ENCODE data around the gene GSTM3. TPM values are rescaled to one million over a fixed set of nuclear protein-coding genes. Genes with fewer than 3 reads are reported as not detected.

GSTM3 gene
- total and polyA plus RNA-seq, 2 of the 13 experiments (the other 11 are each of a cell fraction or from before 2014, with no cell fraction given) = 127 to 142 TPM

DNA sequence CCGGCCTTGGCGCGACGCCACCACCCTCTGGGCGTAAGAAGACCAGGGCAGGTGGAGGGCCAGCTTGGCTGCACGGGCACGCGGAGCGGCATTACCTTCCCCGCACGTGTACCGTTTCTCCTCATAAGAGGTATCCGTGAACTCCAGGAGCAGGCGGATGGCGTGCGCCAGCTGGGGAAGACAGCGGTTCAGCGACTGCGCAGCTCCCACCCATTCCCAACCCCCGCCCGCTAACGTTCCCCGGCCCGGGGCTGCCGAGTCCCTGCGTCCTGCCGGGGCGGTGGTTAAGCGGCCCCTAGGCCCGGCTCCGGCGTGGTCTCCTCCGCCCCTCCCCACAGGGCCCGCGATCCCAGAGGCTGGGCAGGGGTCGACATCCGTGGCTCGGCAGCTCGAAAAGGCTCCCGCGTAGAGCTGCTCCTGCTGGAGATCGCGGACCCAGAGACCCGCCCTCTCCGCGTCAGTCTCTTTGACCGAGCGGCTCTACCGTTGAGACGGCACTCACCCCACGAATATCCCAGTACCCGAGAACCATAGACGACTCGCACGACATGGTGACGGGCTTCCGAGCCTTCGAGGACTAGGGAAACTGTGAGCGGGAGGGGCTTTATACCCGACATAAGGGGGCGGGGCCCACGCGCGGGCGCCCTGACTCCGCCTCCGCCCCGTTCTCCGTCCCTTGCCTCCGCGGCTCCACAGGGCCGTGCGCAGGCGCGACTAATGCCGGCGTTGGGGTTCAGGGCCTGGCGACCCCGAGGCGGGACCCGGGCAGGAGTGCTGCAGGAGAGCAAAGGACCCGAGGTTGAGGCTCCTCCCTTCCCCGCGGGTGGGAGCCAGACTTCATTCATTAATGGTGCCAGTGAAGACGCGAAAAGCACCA is 862 bp downstream of the GSTM3 start (continued):
- TF ChIP-seq, protein P1, sequence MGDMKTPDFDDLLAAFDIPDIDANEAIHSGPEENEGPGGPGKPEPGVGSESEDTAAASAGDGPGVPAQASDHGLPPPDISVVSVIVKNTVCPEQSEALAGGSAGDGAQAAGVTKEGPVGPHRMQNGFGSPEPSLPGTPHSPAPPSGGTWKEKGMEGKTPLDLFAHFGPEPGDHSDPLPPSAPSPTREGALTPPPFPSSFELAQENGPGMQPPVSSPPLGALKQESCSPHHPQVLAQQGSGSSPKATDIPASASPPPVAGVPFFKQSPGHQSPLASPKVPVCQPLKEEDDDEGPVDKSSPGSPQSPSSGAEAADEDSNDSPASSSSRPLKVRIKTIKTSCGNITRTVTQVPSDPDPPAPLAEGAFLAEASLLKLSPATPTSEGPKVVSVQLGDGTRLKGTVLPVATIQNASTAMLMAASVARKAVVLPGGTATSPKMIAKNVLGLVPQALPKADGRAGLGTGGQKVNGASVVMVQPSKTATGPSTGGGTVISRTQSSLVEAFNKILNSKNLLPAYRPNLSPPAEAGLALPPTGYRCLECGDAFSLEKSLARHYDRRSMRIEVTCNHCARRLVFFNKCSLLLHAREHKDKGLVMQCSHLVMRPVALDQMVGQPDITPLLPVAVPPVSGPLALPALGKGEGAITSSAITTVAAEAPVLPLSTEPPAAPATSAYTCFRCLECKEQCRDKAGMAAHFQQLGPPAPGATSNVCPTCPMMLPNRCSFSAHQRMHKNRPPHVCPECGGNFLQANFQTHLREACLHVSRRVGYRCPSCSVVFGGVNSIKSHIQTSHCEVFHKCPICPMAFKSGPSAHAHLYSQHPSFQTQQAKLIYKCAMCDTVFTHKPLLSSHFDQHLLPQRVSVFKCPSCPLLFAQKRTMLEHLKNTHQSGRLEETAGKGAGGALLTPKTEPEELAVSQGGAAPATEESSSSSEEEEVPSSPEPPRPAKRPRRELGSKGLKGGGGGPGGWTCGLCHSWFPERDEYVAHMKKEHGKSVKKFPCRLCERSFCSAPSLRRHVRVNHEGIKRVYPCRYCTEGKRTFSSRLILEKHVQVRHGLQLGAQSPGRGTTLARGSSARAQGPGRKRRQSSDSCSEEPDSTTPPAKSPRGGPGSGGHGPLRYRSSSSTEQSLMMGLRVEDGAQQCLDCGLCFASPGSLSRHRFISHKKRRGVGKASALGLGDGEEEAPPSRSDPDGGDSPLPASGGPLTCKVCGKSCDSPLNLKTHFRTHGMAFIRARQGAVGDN (CRISPR knock-in tag; IDR thresholded peaks at IDR 0.05) = peak; percentile 93
- TF ChIP-seq, protein P2, sequence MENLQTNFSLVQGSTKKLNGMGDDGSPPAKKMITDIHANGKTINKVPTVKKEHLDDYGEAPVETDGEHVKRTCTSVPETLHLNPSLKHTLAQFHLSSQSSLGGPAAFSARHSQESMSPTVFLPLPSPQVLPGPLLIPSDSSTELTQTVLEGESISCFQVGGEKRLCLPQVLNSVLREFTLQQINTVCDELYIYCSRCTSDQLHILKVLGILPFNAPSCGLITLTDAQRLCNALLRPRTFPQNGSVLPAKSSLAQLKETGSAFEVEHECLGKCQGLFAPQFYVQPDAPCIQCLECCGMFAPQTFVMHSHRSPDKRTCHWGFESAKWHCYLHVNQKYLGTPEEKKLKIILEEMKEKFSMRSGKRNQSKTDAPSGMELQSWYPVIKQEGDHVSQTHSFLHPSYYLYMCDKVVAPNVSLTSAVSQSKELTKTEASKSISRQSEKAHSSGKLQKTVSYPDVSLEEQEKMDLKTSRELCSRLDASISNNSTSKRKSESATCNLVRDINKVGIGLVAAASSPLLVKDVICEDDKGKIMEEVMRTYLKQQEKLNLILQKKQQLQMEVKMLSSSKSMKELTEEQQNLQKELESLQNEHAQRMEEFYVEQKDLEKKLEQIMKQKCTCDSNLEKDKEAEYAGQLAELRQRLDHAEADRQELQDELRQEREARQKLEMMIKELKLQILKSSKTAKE (CRISPR knock-in tag; IDR thresholded peaks at IDR 0.05; ENCODE audit: borderline replicate concordance) = no peak
- TF ChIP-seq, protein P3, sequence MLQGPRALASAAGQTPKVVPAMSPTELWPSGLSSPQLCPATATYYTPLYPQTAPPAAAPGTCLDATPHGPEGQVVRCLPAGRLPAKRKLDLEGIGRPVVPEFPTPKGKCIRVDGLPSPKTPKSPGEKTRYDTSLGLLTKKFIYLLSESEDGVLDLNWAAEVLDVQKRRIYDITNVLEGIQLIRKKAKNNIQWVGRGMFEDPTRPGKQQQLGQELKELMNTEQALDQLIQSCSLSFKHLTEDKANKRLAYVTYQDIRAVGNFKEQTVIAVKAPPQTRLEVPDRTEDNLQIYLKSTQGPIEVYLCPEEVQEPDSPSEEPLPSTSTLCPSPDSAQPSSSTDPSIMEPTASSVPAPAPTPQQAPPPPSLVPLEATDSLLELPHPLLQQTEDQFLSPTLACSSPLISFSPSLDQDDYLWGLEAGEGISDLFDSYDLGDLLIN (CRISPR knock-in tag; IDR thresholded peaks at IDR 0.05; ENCODE audit: borderline replicate concordance) = no peak
- TF ChIP-seq, protein P4, sequence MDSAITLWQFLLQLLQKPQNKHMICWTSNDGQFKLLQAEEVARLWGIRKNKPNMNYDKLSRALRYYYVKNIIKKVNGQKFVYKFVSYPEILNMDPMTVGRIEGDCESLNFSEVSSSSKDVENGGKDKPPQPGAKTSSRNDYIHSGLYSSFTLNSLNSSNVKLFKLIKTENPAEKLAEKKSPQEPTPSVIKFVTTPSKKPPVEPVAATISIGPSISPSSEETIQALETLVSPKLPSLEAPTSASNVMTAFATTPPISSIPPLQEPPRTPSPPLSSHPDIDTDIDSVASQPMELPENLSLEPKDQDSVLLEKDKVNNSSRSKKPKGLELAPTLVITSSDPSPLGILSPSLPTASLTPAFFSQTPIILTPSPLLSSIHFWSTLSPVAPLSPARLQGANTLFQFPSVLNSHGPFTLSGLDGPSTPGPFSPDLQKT (CRISPR knock-in tag; IDR thresholded peaks at IDR 0.05; ENCODE audit: borderline replicate concordance) = no peak
- TF ChIP-seq NBN (conservative IDR thresholded peaks at IDR 0.05) (no peak), FOXA3 (CRISPR knock-in tag; IDR thresholded peaks at IDR 0.05) (peak; percentile 21; the same call in 1 of the 2 replicates), CHD2 (IDR thresholded peaks at IDR 0.05; ENCODE audit: low read depth, low read length) (no peak), PHF20 (CRISPR knock-in tag; IDR thresholded peaks at IDR 0.05) (no peak), ARNTL (CRISPR knock-in tag; IDR thresholded peaks at IDR 0.05) (no peak), ZNF891 (CRISPR knock-in tag; IDR thresholded peaks at IDR 0.05) (peak; percentile 62; the same call in 1 of the 2 replicates), MYNN (CRISPR knock-in tag; IDR thresholded peaks at IDR 0.05; ENCODE audit: low read depth) (no peak), NFATC3 (CRISPR knock-in tag; IDR thresholded peaks at IDR 0.05) (0 out of 2 replicates have a peak, but pooled peaks have one; percentile 27), FOXP1 (IDR thresholded peaks at IDR 0.05) (no peak), FOXP1 (CRISPR knock-in tag; IDR thresholded peaks at IDR 0.05) (no peak)
- TF ChIP-seq, protein P5, sequence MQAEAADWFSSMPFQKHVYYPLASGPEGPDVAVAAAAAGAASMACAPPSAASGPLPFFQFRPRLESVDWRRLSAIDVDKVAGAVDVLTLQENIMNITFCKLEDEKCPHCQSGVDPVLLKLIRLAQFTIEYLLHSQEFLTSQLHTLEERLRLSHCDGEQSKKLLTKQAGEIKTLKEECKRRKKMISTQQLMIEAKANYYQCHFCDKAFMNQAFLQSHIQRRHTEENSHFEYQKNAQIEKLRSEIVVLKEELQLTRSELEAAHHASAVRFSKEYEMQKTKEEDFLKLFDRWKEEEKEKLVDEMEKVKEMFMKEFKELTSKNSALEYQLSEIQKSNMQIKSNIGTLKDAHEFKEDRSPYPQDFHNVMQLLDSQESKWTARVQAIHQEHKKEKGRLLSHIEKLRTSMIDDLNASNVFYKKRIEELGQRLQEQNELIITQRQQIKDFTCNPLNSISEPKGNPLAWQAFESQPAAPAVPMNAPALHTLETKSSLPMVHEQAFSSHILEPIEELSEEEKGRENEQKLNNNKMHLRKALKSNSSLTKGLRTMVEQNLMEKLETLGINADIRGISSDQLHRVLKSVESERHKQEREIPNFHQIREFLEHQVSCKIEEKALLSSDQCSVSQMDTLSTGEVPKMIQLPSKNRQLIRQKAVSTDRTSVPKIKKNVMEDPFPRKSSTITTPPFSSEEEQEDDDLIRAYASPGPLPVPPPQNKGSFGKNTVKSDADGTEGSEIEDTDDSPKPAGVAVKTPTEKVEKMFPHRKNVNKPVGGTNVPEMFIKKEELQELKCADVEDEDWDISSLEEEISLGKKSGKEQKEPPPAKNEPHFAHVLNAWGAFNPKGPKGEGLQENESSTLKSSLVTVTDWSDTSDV (CRISPR knock-in tag; IDR thresholded peaks at IDR 0.05) = peak; percentile 84; the same call in 1 of the 2 replicates
- TF ChIP-seq, protein P6, sequence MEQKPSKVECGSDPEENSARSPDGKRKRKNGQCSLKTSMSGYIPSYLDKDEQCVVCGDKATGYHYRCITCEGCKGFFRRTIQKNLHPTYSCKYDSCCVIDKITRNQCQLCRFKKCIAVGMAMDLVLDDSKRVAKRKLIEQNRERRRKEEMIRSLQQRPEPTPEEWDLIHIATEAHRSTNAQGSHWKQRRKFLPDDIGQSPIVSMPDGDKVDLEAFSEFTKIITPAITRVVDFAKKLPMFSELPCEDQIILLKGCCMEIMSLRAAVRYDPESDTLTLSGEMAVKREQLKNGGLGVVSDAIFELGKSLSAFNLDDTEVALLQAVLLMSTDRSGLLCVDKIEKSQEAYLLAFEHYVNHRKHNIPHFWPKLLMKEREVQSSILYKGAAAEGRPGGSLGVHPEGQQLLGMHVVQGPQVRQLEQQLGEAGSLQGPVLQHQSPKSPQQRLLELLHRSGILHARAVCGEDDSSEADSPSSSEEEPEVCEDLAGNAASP (CRISPR knock-in tag; IDR thresholded peaks at IDR 0.05; ENCODE audit: borderline replicate concordance) = no peak

Measured in HepG2 (cell line).